Measurements from ENCODE around the gene BST1.
A peak's percentile ranks its signal among the peaks of the same experiment; 100 is the strongest.
"Not testable (repeated sequence)": the region's sequence is repeated elsewhere in the genome, so short reads cannot be mapped to it uniquely, and the experiment has no call there.

BST1 gene

GRCh38 chr4:15753081-15753480 lies 50.2 kb downstream of the BST1 start:
- DNase-seq, result no peak

GRCh38 chr4:15753786-15754185 lies 50.9 kb downstream of the BST1 start:
- DNase-seq, result no peak

GRCh38 chr4:15754323-15754722 lies 51.5 kb downstream of the BST1 start:
- peak; percentile 59 for DNase-seq

GRCh38 chr4:15755321-15756155 lies 52.7 kb downstream of the BST1 start:
- peak; percentile 65 for DNase-seq

- DNase-seq, result peak; percentile 91
These were observed 53.5 kb downstream of the BST1 start for GRCh38 chr4:15756361-15756861.

- no peak for DNase-seq
These were observed 54.2 kb downstream of the BST1 start for GRCh38 chr4:15757054-15757453.

GRCh38 chr4:15758294-15758693 lies 55.4 kb downstream of the BST1 start:
- no peak for DNase-seq

- not testable (repeated sequence) for DNase-seq
These were observed 59.6 kb downstream of the BST1 start for GRCh38 chr4:15762460-15762859.

- DNase-seq, result no peak
These were observed 62.5 kb downstream of the BST1 start for GRCh38 chr4:15765391-15765790.

GRCh38 chr4:15765910-15766697 lies 63.2 kb downstream of the BST1 start:
- peak; percentile 56 for DNase-seq

- no peak for DNase-seq
These were observed 64.0 kb downstream of the BST1 start for GRCh38 chr4:15766821-15767220.

- DNase-seq, result no peak
These were observed 66.3 kb downstream of the BST1 start for GRCh38 chr4:15769202-15769601.

- DNase-seq, result no peak
These were observed 68.6 kb downstream of the BST1 start for GRCh38 chr4:15771216-15772058.

GRCh38 chr4:15774020-15774420 lies 71.2 kb downstream of the BST1 start:
- no peak for DNase-seq

- no peak for DNase-seq
These were observed 74.2 kb downstream of the BST1 start for GRCh38 chr4:15776871-15777648.

- DNase-seq, result no peak
These were observed 74.9 kb downstream of the BST1 start for GRCh38 chr4:15777697-15778288.

GRCh38 chr4:15778289-15779241 lies 75.7 kb downstream of the BST1 start, which contains the start of gene CD38:
CD38 (plus strand) TSS chr4:15778328; CDS start chr4:15778415, 87 bp downstream.
- peak; percentile 50 for DNase-seq

GRCh38 chr4:15779306-15779705 lies 76.4 kb downstream of the BST1 start:
- no peak for DNase-seq

GRCh38 chr4:15779809-15780208 lies 76.9 kb downstream of the BST1 start:
- no peak for DNase-seq

GRCh38 chr4:15781427-15782095 lies 78.7 kb downstream of the BST1 start:
- no peak for DNase-seq
